Breast epithelium (tissue), 3 donors: ENCODE results near the gene MAP4K2.

ENCODE experiments used
- CTCF ChIP-seq, 3 donors: fragments of 450-650 bp; IDR thresholded peaks; one replicate each; pipeline ENCODE4 v1.5.1; 2016 to 2017; ENCODE audit warnings: antibody characterized with exemption in 3 of 3, mild to moderate bottlenecking in 3 of 3, moderate library complexity in 3 of 3
- POLR2A ChIP-seq: fragments of 450-650 bp; IDR thresholded peaks from one replicate; pipeline ENCODE4 v1.6.1; 2016; ENCODE audit warnings: antibody characterized with exemption, mild to moderate bottlenecking, moderate library complexity
- POLR2AphosphoS5 ChIP-seq, 3 donors: sonication (generic); formaldehyde crosslinking; IDR thresholded peaks; one replicate each; pipeline ENCODE4 v1.6.1; 2017; ENCODE audit warnings: antibody characterized with exemption in 3 of 3

- TF ChIP-seq CTCF (IDR thresholded peaks at IDR 0.05) (no peak), POLR2A (no peak), POLR2AphosphoS5 (IDR thresholded peaks at IDR 0.05) (no peak)
Observed at GRCh38 chr11:64768300-64768694, 34.7 kb downstream of the MAP4K2 start.
